Common myeloid progenitor, CD34-positive (primary cell): ENCODE results near the gene PCDHB12.
A peak's percentile ranks its signal among the peaks of the same experiment; 100 is the strongest.

Experiments
- CTCF ChIA-PET: fragments of 350-600 bp; sonication (Branson Sonifier 250); formaldehyde crosslinking; loops from one replicate; lab custom pipeline; 2021; ENCODE audit warnings: antibody characterized with exemption; lab: Charles Lee
- POLR2A ChIA-PET: fragments of 350-600 bp; sonication (Branson Sonifier 250); formaldehyde crosslinking; loops from one replicate; lab custom pipeline; 2021; ENCODE audit warnings: antibody characterized with exemption; lab: Charles Lee
- DNase-seq, 3 donors: peaks; one replicate each; pipeline versions ENCODE4 v3.0.0 to v3.0.0-alpha.2; 2013
- H3K27ac ChIP-seq, 2 experiments: 1 replicate in 1 of 2; 2 replicates in 1 of 2; pipeline ENCODE4 v1.7.0; 2013; ENCODE audit warnings: inconsistent platforms in 2 of 2, low read length in 2 of 2, mild to moderate bottlenecking in 2 of 2, low read depth in 1 of 2, moderate library complexity in 1 of 2; ENCODE audit not compliant: severe bottlenecking in 2 of 2, insufficient read depth in 1 of 2, poor library complexity in 1 of 2
- H3K27me3 ChIP-seq, 5 experiments: replicated peaks in 2 of 5; 1 replicate in 3 of 5; 2 replicates in 2 of 5; pipeline versions ENCODE4 v1.6.1 to v1.7.0; 2013; ENCODE audit warnings: low read length in 4 of 5, mild to moderate bottlenecking in 2 of 5, moderate library complexity in 2 of 5, inconsistent platforms in 1 of 5; ENCODE audit not compliant: insufficient read depth in 5 of 5, control insufficient read depth in 4 of 5
- H3K36me3 ChIP-seq, 4 experiments: 1 replicate in 2 of 4; 2 replicates in 2 of 4; pipeline versions ENCODE4 v1.6.1 to v1.7.0; 2013; ENCODE audit warnings: low read length in 3 of 4, control low read depth in 1 of 4, mild to moderate bottlenecking in 1 of 4; ENCODE audit not compliant: control insufficient read depth in 4 of 4, insufficient read depth in 4 of 4
- H3K4me1 ChIP-seq, 4 experiments: 1 replicate in 3 of 4; 2 replicates in 1 of 4; pipeline versions ENCODE4 v1.6.1 to v1.7.1; 2013; ENCODE audit warnings: low read length in 3 of 4, mild to moderate bottlenecking in 3 of 4, control low read depth in 1 of 4, inconsistent platforms in 1 of 4, moderate library complexity in 1 of 4; ENCODE audit not compliant: control insufficient read depth in 4 of 4, insufficient read depth in 4 of 4; ENCODE audit errors: control extremely low read depth in 1 of 4
- H3K4me3 ChIP-seq, 7 experiments: 1 replicate in 4 of 7; 2 replicates in 3 of 7; pipeline versions ENCODE4 v1.5.1 to v1.7.0; 2013; ENCODE audit warnings: mild to moderate bottlenecking in 7 of 7, low read length in 6 of 7, moderate library complexity in 6 of 7, inconsistent platforms in 2 of 7, low read depth in 2 of 7, control low read depth in 1 of 7; ENCODE audit not compliant: insufficient read depth in 4 of 7, control insufficient read depth in 1 of 7; ENCODE audit errors: extremely low read depth in 1 of 7
- H3K9me3 ChIP-seq, 5 experiments: 1 replicate in 4 of 5; 2 replicates in 1 of 5; pipeline versions ENCODE4 v1.6.1 to v1.7.1; 2013; ENCODE audit warnings: low read length in 4 of 5, mild to moderate bottlenecking in 2 of 5, inconsistent platforms in 1 of 5, low read depth in 1 of 5, moderate library complexity in 1 of 5; ENCODE audit not compliant: control insufficient read depth in 4 of 5, insufficient read depth in 2 of 5; ENCODE audit errors: control extremely low read depth in 1 of 5
- WGBS: methylation state at CpG from one replicate; pipeline ENCODE4 v1.1.5; 2013; ENCODE audit not compliant: insufficient coverage; 5-methylcytosine and 5-hydroxymethylcytosine counted together

Gene PCDHB12

DNA sequence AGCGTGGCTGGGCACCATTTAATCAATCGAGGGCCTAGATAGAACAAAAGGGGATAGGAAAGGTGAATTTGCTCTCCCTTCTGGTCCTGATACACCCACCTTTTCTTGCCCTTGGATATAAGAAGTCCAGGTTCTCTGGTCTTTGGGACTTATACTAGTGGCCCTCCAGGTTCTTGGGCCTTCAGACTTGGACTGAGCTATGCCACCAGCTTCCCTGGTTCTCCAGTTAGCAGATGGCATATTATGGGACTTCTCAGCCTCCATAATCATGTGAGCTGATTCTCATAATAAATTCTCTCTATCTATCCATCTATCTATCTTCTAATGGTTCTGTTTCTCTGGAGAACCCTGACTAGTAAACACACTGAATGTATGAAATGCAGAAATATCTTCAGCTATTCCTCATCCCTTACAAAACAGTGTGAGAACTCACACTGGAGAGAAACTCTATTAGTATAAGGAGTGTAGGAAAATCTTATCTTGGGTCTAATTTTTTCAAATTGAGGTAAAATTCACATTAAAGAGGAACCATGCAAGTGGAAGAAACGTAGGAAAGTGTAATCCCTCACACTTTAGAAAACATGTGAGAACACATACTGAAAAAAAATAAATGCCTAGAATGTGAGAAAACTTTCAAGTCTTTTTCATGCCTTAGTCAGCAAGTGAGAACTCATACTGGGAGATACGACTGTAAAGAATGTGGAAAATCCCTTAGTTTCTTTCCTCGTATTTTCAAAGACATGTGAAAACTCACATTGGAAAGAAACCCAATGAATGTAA lies 52.1 kb downstream of the PCDHB12 start:
- ChIA-PET POLR2A (no interaction called here), CTCF (interaction anchor here (1.6 kb wide), 1 partner anchor 60 kb away, joined by 6 read pairs; the partner anchor contains the start of gene TAF7)
- Histone ChIP-seq H3K27ac (no peak overlapping the region), H3K4me1 (no peaks in the 10 kb centered on the region), H3K9me3 (peaks cover 23 to 86% (median 45%) of the 10 kb centered on the region in 5 experiments), H3K27me3 (no peaks in the 10 kb centered on the region), H3K4me3 (no peak overlapping the region), H3K36me3 (no peaks in the 10 kb centered on the region)
- DNase-seq = peak; percentile 7 to 23 (median 19)
- 92% methylated on average over 2 of the region's 5 CpGs for WGBS

- no peaks in the 10 kb centered on the region for H3K27me3 ChIP-seq
- POLR2A ChIA-PET = no interaction called here
- H3K27ac ChIP-seq = no peak overlapping the region
- DNase-seq = no peak
- no peaks in the 10 kb centered on the region for H3K36me3 ChIP-seq
- CTCF ChIA-PET = interaction anchor here (1.6 kb wide), 1 partner anchor 59 kb away, joined by 6 read pairs; the partner anchor contains the start of gene TAF7
- no peaks in the 10 kb centered on the region for H3K4me1 ChIP-seq
- H3K4me3 ChIP-seq = no peak overlapping the region
- no CpG with 5 or more reads among the region's 1 CpG for WGBS
- peaks cover 26 to 88% (median 44%) of the 10 kb centered on the region in 5 experiments for H3K9me3 ChIP-seq
These were observed 52.7 kb downstream of the PCDHB12 start for GRCh38 chr5:141261238-141261546.
